Activated CD4-positive, alpha-beta T cell treated with anti-CD3 and anti-CD28 coated beads, Interleukin-2, amount 10 ng/mL, durations not matched to agents 7 days and 5 days (primary cell): Measurements from ENCODE around the gene TMEM61. TPM values are rescaled to one million over a fixed set of nuclear protein-coding genes. Genes with fewer than 3 reads are reported as not detected.

Source experiments
- CTCF ChIA-PET: fragments of 350-600 bp; sonication (Branson Sonifier 250); formaldehyde crosslinking; loops from one replicate; lab custom pipeline; 2021; ENCODE audit warnings: antibody characterized with exemption; lab: Charles Lee
- POLR2A ChIA-PET: fragments of 350-600 bp; sonication (Branson Sonifier 250); formaldehyde crosslinking; loops from one replicate; lab custom pipeline; 2021; ENCODE audit warnings: antibody characterized with exemption; lab: Charles Lee
- DNase-seq: peaks from one replicate; pipeline ENCODE4 v3.0.0-alpha.2; 2020
- H3K27ac Mint-ChIP-seq: one replicate; pipeline ENCODE4 v1.8.0; 2021; ENCODE audit warnings: mild to moderate bottlenecking, moderate library complexity, mixed read lengths
- H3K27me3 Mint-ChIP-seq: one replicate; pipeline ENCODE4 v1.8.0; 2021; ENCODE audit warnings: mixed read lengths
- H3K36me3 Mint-ChIP-seq: one replicate; pipeline ENCODE4 v1.8.0; 2021; ENCODE audit warnings: low read depth, mixed read lengths
- H3K4me1 Mint-ChIP-seq: one replicate; pipeline ENCODE4 v1.8.0; 2021; ENCODE audit warnings: mixed read lengths
- H3K4me3 Mint-ChIP-seq: one replicate; pipeline ENCODE4 v1.8.0; 2021; ENCODE audit warnings: mild to moderate bottlenecking, moderate library complexity, mixed read lengths
- H3K9me3 Mint-ChIP-seq: one replicate; pipeline ENCODE4 v1.8.0; 2021; ENCODE audit warnings: mixed read lengths
- total RNA-seq, 2 experiments: library from RNA; stranded (reverse); gene quantifications; one replicate each; pipeline ENCODE4 v1.2.3, GENCODE V29; 2021

TMEM61 gene
- total RNA-seq, 2 experiments from 2014 or later, result not detected

DNA sequence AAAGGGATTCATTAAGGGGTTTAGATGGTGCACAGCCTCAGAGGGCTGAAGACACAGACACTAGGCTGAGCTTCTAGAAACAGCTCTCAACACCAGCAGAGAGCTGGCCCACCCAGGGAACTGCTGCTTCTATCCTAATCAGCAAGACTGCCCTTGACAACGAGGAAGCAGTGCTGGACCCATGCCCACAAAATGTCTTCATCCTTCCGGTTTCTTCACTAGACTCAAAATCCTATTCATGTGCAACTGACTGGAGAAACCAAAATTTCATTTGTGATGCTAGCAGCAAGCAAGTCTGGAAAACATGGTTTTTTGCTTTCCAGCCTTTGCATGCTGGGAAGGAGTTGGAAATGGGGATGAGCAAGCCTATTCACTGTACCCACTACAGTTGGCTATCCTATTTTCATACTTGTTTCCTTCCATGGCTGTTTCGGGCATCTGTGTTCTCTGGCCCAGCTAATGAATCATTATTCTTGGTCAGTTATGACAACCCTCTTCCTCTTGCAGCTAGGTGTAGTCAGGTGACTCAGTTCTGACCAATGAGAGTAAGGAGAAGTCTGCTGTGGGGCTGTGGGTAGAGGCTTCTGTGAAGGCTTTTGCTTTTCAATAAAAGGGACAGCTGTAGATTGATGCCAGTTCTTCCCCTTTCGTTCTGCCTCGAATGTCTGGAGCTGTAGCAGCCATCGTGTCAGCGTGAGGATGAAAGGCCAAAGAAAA is 14.6 kb upstream of the TMEM61 start:
- H3K27ac Mint-ChIP-seq, result no peak overlapping the region
- peaks cover 9% of the 10 kb centered on the region for H3K27me3 Mint-ChIP-seq
- no peaks in the 10 kb centered on the region for H3K36me3 Mint-ChIP-seq
- ChIA-PET CTCF (interaction anchor here (1.0 to 2.2 kb wide), 5 partner anchors 12 to 37 kb away, joined by 3 to 7 read pairs (median 4); no protein-coding TSS in a partner anchor), POLR2A (no interaction called here)
- no peak for DNase-seq
- H3K4me3 Mint-ChIP-seq, result no peak overlapping the region
- peaks cover 9% of the 10 kb centered on the region for H3K4me1 Mint-ChIP-seq
- no peaks in the 10 kb centered on the region for H3K9me3 Mint-ChIP-seq

DNA sequence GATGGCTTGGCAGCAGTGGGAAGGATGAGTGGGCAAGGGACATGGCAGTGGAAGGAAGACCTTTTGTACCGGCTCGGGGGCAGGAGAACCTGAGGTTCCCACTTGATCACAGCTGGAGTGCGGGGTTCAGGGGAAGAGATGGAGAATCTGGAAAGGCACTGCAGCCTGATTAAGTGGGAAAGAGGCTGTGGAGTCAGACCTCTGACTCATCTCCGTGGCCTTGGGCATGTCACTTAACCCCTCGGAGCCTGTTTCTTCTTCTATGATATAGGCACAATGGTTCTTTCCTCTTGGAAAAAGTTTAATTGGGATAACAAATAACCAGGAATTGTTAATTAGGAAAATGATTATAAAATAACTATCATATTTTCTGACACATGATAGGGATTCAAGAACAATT is 13.1 kb upstream of the TMEM61 start:
- H3K4me3 Mint-ChIP-seq, result no peak overlapping the region
- no peak for DNase-seq
- peaks cover 6% of the 10 kb centered on the region for H3K27me3 Mint-ChIP-seq
- H3K36me3 Mint-ChIP-seq, result no peaks in the 10 kb centered on the region
- no peak overlapping the region for H3K27ac Mint-ChIP-seq
- H3K4me1 Mint-ChIP-seq, result peaks cover 12% of the 10 kb centered on the region
- POLR2A ChIA-PET, result no interaction called here
- H3K9me3 Mint-ChIP-seq, result no peaks in the 10 kb centered on the region
- CTCF ChIA-PET, result no interaction called here

DNA sequence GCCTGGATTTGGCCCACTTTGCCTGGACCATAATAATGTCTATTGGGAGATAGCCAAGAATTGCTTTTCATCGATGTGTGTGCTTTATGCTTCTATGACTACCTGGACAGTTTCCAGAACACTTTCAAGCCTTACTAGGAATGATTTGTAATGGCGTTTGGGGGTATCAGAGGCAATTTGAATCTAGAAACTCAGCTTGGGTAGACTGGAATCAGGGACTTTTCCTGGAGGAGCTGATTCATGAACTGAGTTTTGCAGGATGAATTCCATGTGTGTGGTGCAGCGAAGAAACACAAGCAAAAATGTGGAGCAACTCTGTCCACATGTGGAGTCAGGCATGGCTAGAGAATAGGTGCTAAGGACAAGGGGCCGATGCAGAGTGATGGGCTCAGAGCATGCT is 11.9 kb upstream of the TMEM61 start:
- Mint-ChIP-seq H3K4me3 (no peak overlapping the region), H3K27me3 (peaks cover 16% of the 10 kb centered on the region), H3K36me3 (no peaks in the 10 kb centered on the region), H3K27ac (no peak overlapping the region), H3K4me1 (peaks cover 12% of the 10 kb centered on the region), H3K9me3 (no peaks in the 10 kb centered on the region)
- DNase-seq, result no peak
- ChIA-PET POLR2A (no interaction called here), CTCF (interaction anchor here (0.5 kb wide), 1 partner anchor 36 kb away, joined by 3 read pairs; no protein-coding TSS in a partner anchor)

DNA sequence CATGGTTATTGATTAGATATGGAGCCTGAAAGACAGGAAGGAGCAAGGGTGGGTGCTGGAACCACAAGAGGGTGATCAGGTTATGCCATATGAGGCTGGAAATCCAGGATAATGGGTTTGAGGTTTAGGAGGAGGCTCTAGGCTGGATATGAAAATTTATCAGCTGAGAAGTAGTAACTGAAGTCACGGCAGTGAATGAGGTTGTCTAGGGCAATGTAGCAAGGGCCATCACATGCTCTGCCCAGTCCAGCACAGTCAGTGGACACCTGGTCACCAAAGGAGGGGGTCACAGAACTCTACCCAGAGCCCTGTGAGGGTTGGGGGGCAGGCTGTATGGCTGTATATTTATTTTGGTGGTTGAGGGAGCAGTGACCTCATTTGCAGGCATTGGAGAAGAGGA is 10.5 kb upstream of the TMEM61 start:
- POLR2A ChIA-PET, result no interaction called here
- Mint-ChIP-seq H3K36me3 (no peaks in the 10 kb centered on the region), H3K4me3 (no peak overlapping the region), H3K27me3 (peaks cover 26% of the 10 kb centered on the region), H3K27ac (no peak overlapping the region), H3K9me3 (no peaks in the 10 kb centered on the region), H3K4me1 (peaks cover 12% of the 10 kb centered on the region)
- no peak for DNase-seq
- CTCF ChIA-PET, result interaction anchor here (1.3 kb wide), 1 partner anchor 23 kb away, joined by 3 read pairs; no protein-coding TSS in a partner anchor

DNA sequence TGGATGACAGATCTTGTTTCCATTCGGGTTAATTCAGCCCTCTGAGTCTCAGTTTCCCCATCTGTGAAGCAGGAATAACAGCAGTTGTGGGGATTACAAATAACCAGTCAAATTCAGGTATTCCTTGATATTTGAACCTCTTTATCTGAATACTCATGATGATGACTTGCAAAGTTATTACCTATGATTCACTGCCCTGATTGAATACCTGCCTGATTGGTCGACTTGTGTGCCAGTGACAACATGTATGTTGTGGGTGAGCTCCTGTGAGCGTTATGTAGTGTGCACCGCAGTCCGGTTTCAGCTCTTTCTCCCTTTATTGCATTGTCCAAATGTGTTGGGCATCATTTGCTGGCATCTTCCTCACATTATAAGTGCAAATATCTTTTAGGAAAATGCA is 9.5 kb upstream of the TMEM61 start:
- ChIA-PET POLR2A (no interaction called here), CTCF (interaction anchor here (0.9 to 1.3 kb wide), 2 partner anchors 19 to 22 kb away, joined by 3 read pairs; no protein-coding TSS in a partner anchor)
- Mint-ChIP-seq H3K36me3 (no peaks in the 10 kb centered on the region), H3K9me3 (no peaks in the 10 kb centered on the region), H3K27ac (no peak overlapping the region), H3K4me1 (peaks cover 8% of the 10 kb centered on the region), H3K4me3 (no peak overlapping the region), H3K27me3 (peaks cover 35% of the 10 kb centered on the region)
- no peak for DNase-seq

DNA sequence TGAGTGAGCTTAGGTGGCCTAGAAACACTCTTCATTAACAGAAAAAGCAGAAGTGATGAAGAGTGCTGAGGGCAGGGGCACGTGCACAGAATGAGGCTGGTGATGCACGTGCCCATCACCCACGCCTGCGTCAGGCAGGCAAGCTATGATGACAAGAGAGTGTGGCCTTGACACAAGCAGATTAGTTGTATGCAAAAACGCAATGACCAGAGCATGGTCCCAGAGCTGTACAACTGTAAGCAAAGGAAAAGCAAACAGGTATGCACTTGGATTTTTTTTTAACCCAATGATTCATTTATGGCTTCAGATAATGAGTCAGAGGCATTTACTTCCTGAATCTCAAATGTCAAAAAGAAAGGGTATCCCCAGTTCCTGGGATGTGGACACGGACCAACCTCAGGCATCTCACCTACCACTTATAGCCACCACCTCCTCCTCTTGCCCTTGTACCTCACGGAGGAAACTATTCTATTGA is 9.1 kb upstream of the TMEM61 start:
- H3K9me3 Mint-ChIP-seq, result no peaks in the 10 kb centered on the region
- no peak for DNase-seq
- H3K4me1 Mint-ChIP-seq, result peaks cover 3% of the 10 kb centered on the region
- no peaks in the 10 kb centered on the region for H3K36me3 Mint-ChIP-seq
- ChIA-PET CTCF (interaction anchor here (0.9 kb wide), 1 partner anchor 18 kb away, joined by 3 read pairs; no protein-coding TSS in a partner anchor), POLR2A (no interaction called here)
- no peak overlapping the region for H3K27ac Mint-ChIP-seq
- peaks cover 35% of the 10 kb centered on the region for H3K27me3 Mint-ChIP-seq
- no peak overlapping the region for H3K4me3 Mint-ChIP-seq

DNA sequence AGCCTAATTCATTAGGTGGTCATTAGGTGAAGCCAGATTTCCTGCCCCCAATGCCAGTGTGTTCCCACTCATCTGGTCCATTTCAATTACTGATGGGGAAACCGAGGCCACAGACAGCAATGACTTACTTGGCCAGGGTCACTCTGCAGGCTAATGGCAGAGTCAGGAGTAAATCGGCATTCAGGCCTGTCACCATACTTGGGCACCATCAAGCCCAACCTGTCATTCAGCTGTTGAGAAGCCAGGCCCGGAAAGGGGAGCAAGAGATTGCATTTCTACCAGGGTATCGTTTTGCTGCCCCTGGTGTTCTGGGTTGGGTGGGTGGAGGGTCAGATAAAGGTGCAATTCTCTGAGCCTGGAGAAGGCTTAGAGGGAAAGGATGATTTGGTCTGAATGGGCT is 8.0 kb upstream of the TMEM61 start:
- Mint-ChIP-seq H3K36me3 (no peaks in the 10 kb centered on the region), H3K4me1 (peaks cover 3% of the 10 kb centered on the region), H3K4me3 (no peak overlapping the region), H3K27ac (no peak overlapping the region), H3K27me3 (peaks cover 36% of the 10 kb centered on the region), H3K9me3 (no peaks in the 10 kb centered on the region)
- POLR2A ChIA-PET, result no interaction called here
- CTCF ChIA-PET, result no interaction called here
- DNase-seq, result no peak

DNA sequence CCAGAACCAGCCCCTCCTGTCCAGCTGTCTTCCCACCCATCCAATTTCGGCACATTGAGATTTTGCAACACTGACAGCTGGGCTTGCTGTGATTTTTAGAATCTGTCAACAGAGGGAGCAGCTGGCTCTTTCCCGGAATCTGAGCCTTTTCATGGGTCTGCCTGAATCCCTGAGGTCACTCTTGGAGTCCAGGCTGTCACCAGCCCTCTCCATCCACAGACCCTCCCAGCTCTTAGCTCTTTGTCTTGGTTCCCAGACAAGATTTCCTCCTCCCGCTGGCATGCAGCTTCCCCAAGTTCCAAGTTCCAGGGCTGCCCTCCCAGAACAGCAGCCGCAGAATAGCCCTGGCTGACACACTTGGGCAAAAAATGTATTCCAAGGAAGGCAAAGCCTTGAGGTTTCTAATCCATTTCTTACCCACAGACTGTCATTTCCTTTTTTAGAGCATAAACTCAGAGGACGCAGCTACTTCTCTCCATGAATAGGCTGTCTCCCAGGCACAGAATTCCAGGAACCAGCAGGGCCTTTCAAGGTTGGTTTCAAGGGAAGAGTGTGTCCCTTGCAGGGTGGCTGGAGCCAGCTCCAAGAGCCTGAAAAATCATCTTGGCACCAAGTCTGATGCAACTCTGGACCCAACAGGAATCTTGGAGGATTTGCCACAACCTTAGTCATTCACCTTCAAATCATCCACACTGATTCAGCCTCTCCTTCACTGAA is 7.1 kb upstream of the TMEM61 start:
- Mint-ChIP-seq H3K36me3 (no peaks in the 10 kb centered on the region), H3K4me3 (no peak overlapping the region), H3K27me3 (peaks cover 41% of the 10 kb centered on the region), H3K9me3 (no peaks in the 10 kb centered on the region), H3K27ac (no peak overlapping the region), H3K4me1 (peaks cover 3% of the 10 kb centered on the region)
- CTCF ChIA-PET, result interaction anchor here (0.9 kb wide), 1 partner anchor 23 kb away, joined by 4 read pairs; no protein-coding TSS in a partner anchor
- POLR2A ChIA-PET, result no interaction called here
- no peak for DNase-seq

DNA sequence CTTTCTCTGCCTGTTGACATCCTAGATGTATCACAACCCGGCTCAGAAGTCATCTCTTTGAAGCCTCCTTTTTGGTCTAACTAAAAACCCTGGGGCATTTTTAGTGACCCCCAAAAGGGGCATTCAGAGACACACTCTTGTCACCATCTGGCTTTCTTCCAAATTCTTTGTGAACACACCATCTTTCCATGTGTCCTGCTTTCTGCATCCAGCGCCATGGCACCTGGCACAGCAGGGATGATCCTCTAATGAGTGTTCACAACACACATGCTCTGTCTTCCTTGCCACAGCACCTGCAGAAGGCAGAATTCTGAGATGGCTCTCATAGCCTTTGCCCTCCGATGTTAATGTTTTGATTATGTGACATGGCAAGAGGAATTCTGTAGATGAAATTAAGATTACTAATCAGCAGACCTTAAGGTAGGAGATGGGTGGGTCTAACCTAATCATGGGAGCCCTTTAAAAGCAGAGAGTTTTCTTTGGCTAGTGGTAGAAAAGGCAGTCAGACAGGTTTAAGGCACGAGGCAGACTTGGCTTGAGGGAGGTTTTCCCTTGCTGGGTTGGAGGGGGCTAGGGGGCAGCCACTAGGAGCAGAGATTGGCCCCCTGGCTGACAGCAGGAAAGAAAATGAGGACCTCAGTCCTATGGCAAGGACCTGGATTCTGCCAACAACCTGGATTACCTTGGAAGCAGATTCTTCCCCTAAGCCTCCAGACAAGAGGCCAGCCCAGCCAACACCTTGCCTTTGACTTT is 4.9 kb upstream of the TMEM61 start:
- Mint-ChIP-seq H3K4me3 (no peak overlapping the region), H3K36me3 (no peaks in the 10 kb centered on the region), H3K4me1 (peaks cover 3% of the 10 kb centered on the region), H3K9me3 (no peaks in the 10 kb centered on the region), H3K27ac (no peak overlapping the region), H3K27me3 (peaks cover 48% of the 10 kb centered on the region)
- POLR2A ChIA-PET, result no interaction called here
- no peak for DNase-seq
- CTCF ChIA-PET, result interaction anchor here (1.0 to 1.5 kb wide), 2 partner anchors 12 to 30 kb away, joined by 3 to 4 read pairs; no protein-coding TSS in a partner anchor

DNA sequence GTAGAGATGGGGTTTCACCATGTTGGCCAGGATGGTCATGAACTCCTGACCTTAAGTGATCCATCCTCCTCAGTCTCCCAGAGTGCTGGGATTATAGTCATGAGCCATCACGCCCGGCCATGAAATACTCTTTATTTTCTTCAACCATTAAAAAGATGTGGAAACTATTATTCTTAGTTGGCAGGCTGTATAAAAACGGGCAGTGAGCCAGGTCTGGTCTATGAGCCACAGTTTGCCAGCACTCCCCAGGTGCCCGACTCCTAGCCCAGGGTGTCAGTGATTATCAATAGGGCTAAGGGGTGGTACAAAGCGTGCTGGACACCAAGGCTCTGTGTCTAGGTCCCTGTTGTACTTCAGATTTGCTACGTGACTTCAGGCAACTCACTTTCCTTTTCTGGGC is 3.7 kb upstream of the TMEM61 start:
- Mint-ChIP-seq H3K36me3 (no peaks in the 10 kb centered on the region), H3K27me3 (peaks cover 56% of the 10 kb centered on the region), H3K4me1 (no peaks in the 10 kb centered on the region), H3K4me3 (no peak overlapping the region), H3K9me3 (no peaks in the 10 kb centered on the region), H3K27ac (no peak overlapping the region)
- no peak for DNase-seq
- ChIA-PET POLR2A (no interaction called here), CTCF (interaction anchor here (0.5 to 1.5 kb wide), 2 partner anchors 11 to 42 kb away, joined by 3 to 4 read pairs; no protein-coding TSS in a partner anchor)

DNA sequence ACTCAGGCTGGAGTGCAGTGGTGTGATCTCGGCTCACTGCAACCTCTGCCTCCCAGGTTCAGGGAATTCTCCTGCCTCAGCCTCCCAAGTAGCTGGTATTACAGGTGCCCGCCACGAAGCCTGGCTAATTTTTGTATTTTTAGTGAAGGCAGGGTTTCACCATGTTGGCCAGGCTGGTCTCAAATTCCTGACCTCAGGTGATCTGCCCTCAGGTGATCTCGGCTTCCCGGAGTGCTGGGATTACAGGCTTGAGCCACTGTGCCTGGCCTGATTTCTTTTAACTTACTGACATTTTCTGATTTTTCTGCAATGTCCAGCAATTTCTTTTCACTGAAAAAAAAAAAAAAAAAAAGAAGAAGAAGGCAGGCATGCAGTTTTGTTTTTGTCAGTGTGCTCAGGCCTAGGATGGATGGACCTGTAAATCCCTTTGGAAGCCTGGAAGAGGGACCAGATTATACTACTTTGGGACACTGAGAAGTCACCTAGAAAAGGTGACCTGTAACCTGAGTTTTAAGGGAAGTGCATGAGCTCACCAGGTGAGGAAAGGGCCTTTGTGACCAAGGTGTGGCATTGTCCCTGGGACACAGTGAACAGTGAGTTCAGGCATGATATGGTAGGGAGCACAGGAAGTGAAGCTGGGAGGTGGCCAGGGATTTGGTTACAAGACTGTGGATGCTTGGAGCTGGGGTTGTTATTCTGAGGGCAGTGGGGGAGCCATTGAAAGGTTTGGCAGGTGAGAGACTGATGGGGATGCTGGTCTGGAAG is 2.7 kb upstream of the TMEM61 start:
- ChIA-PET POLR2A (interaction anchor here (0.9 kb wide), 1 partner anchor 31 kb away, joined by 3 read pairs; no protein-coding TSS in a partner anchor), CTCF (interaction anchor here (1.0 to 3.0 kb wide), 3 partner anchors 18 to 32 kb away, joined by 3 to 14 read pairs (median 5); no protein-coding TSS in a partner anchor)
- no peaks in the 10 kb centered on the region for H3K36me3 Mint-ChIP-seq
- H3K27me3 Mint-ChIP-seq, result peaks cover 60% of the 10 kb centered on the region
- no peaks in the 10 kb centered on the region for H3K9me3 Mint-ChIP-seq
- H3K4me3 Mint-ChIP-seq, result no peak overlapping the region
- DNase-seq, result no peak
- H3K4me1 Mint-ChIP-seq, result no peaks in the 10 kb centered on the region
- H3K27ac Mint-ChIP-seq, result no peak overlapping the region
